NCI-H345 treated with DMSO at 0.1 percent for 48 hours (cell line): ENCODE measurements around the gene SFXN3.

Source experiments
- DNase-seq: peaks from one replicate; lab custom pipeline; 2025; ENCODE audit not compliant: unreplicated experiment; lab: John Stamatoyannopoulos, UW

SFXN3 gene

DNA sequence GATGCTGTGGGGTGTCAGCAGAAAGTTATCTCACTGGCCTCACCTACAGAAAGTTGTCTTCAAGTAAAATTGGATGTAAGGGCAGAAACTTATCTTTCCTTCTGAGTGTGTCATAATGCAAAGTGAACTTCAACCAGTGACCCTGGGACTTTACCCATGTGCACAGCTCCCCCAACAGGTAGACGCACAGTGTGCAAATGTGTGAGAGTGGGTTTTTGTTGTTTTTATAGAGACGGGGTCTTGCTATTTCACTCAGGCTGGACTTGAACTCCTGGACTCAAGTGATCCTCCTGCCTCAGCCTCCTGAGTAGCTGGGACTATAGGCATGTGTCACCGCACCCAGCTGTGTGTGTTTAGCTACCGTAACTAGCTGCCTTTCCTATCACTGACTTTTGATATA is 24.4 kb downstream of the SFXN3 start:
- no peak for DNase-seq

DNA sequence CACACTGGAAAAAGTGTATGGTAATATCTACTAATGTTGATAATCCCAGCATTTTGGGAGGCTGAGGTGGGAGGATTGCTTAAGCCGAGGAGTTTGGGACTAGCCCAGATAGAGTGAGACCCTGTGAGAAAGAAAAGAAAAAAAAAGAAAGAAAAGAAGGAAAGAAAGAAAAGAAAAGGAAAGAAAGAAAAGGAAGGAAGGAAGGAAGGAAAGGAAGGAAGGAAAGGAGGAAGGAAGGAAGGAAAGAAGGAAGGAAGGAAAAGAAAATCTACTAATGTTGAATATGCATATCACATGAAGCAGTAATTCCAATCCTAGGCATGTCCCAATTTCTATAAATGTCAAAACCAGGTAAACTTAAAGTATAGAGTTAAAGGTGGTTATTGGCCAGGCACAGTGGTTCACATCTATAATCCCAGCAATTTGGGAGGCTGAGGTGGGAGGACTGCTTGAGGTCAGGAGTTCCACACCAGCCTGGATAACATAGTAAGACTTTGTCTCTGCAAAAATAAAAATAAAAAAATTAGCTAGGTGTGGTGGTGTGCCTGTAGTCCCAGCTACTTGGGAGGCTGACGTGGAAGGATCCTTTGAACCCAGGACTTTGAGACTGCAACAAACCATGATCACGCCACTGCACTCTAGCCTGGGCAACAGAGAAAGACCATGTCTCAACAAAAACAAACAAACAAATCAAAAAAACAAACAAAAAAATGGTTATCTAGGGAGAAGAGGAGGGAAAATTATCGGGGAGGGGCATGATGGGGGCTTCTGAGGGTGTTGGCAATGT is 25.5 kb downstream of the SFXN3 start:
- DNase-seq, result no peak

DNA sequence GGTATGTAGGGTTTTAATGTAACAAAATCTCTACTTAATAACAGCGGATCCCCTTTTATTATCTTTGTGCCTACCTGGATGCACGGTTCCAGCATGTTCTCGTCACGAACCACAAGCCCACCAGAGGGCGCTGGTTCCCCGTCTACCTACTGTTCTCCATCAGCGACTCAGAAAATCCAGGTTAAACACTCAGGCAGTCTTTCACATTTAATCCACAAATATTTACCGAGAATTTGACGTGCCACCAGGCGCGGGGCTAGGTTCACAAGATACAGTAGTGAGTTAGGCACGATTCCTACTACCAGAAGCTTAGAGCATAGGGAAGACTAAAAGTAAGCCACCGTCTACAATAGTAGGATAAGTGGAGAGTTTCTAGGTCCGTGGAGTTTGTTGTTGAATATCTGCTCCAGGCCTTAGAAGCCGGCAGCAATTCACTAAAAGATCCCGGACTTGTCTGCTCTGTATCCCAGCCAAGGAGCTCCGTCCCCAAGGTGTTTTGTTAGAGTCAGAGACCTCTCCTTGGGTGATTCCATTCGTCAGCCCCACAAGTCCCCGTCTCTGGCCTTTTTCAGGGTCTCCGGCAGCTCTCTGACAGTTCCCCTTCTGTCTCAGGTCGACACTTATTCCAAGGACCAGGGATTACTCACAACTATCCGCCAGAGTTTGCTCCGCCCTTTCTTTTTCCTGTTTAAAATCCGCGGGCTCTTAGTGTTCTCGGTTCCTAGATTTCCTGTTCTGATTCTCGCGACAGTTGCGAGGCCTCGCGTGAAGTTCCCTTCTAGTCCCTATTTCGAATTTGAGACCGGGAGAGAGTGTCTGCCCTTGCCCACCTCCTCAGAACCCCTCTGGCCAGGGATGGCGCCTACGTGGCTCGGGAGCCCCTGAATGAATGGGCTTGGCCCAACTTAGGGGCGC is 29.3 kb downstream of the SFXN3 start:
- peak; percentile 73 for DNase-seq

DNA sequence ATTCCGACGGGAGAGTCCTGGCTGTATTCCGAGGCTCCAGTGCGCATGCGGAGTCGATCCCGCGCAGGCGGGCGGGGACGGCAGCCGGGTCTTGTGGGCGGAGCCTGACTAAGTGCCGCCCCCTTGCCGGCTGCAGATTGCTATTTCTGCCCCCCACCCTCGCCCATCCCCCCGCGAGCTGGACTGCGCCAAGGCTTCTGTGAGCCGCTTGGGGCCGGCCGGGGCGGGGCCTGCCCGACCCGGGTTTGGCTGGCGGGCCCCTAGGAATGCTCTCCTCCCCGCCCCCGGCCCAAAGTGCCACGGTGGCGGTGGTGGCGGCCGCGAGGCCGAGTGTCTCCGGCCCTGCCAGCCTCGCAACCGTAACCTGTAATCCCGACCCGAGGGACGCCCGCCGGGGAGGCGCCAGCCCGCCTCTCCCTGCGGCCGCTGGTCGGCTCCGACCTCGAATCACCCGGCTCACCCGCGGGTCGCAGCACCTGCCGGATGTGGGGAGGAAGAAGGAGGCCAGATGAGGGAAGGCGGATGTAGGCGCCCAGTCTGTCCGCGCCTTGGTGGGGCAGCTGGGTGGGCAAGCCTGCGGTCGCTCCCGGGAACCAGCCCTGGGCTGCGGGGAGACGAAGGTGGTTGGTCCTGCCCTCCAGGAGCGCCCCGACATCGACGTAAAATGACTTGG is 30.1 kb downstream of the SFXN3 start:
- peak; percentile 73 for DNase-seq

DNA sequence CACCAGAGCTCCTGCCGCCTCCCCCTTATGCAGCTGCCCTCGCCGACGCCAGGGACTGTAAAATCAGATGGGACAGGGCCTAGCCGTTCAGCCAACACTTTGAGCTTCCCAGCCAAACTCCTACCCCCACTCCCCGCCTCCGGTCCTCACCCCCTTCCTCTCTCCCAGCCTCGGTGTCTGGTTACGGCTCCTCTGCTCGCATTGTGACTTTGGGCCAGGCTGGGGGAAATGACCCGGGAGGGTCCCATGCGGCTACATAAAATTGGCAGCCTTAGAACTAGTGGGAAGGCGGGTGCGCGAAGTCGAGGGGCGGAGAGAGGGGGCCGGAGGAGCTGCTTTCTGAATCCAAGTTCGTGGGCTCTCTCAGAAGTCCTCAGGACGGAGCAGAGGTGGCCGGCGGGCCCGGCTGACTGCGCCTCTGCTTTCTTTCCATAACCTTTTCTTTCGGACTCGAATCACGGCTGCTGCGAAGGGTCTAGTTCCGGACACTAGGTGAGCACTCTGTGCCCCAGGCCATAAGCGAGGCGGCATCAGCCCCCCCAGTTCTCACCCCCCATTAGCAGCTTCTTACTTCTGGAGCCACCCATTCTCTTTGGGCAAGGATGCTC is 30.7 kb downstream of the SFXN3 start, which contains the start of gene KAZALD1:
Gene KAZALD1 (plus strand): TSS at position 366 of the 608 bp plus-strand sequence. CDS start 604 bp downstream, outside the sequence.
- DNase-seq, result no peak

DNA sequence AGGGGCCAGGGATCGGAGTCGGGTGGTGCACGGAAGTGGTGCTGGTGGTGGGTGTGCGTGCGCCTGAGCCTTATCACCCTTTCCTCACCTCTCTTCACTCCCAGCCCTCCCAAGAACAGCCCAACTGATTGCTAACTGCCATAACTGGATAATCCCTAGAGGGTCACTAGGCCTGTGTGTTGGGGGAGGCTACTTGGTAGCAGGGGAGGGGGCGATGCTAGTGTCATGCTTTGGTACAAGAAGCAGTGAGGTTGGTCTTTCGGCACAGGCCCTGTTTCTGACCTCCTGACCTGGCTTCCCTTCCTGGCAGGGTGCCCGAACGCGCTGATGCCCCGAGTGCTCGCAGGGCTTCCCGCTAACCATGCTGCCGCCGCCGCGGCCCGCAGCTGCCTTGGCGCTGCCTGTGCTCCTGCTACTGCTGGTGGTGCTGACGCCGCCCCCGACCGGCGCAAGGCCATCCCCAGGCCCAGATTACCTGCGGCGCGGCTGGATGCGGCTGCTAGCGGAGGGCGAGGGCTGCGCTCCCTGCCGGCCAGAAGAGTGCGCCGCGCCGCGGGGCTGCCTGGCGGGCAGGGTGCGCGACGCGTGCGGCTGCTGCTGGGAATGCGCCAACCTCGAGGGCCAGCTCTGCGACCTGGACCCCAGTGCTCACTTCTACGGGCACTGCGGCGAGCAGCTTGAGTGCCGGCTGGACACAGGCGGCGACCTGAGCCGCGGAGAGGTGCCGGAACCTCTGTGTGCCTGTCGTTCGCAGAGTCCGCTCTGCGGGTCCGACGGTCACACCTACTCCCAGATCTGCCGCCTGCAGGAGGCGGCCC is 31.4 kb downstream of the SFXN3 start:
- DNase-seq, result no peak

DNA sequence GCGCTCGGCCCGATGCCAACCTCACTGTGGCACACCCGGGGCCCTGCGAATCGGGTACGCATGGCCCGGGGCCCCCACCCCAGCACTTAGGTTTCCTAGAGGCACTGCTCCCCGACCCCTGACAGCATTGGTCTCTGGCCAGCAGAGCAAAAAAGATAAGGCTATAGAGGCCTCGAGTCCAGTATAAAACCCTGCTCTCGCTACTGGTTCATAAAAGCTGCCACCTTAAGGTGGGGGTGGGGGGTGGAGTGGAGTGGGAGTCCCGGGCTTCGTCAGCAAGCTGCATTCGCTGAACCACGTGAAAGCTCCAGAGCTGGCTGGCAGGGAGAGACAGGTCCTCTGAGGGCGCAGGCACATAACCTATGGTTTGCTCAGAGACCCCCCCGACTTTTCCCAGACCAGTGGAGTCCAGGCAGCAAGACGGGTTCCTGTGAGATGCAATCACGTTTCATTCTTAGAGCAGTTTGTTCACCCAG is 32.1 kb downstream of the SFXN3 start:
- DNase-seq, result no peak

DNA sequence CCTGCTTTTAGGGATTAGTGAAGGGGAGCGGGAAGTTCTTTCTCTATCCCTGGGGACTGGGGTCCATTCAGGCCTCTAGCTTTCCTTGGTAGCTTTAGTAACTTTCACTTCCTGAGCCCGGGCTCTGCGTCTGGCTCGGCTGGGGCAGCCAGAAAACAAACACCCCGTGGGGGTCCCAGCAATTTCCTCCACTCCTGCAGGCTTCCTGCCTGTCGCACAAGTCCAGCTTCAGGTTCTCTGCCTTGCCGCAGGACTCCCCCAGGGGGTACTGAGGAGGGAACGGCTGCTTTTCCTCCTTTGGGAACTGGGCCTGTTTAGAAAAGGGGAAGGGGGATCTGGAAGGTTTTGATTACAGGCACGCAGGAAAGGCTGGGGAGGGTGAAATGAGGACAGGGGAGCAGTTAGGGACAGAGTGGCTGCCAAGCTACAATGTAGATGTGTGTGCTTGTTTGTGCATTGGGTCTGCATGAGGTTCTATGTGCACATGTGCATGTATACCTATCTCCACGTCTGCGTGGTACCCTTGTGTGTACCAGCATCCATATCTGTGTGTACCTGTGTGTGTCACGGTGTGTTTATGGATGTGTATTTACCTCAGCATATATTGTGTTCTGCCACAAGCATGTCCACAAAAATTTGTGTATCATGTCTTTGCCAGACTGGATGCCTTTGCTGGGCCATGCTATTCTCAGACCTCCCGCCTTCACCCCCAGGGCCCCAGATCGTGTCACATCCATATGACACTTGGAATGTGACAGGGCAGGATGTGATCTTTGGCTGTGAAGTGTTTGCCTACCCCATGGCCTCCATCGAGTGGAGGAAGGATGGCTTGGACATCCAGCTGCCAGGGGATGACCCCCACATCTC is 32.7 kb downstream of the SFXN3 start:
- no peak for DNase-seq

DNA sequence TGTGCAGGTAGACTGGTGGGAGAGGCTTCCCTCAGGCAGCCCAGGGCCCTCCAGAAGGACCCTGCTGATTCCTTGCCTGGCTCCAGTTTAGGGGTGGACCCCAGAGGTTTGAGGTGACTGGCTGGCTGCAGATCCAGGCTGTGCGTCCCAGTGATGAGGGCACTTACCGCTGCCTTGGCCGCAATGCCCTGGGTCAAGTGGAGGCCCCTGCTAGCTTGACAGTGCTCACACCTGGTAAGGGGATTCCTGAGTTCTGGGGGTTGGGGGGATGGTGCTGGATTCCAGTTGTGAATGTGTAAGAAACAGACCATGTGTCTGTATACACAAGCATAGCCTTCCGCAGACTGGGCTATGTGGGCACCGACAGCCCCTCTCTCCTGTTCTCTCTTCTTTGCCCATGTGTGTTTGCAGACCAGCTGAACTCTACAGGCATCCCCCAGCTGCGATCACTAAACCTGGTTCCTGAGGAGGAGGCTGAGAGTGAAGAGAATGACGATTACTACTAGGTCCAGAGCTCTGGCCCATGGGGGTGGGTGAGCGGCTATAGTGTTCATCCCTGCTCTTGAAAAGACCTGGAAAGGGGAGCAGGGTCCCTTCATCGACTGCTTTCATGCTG is 33.5 kb downstream of the SFXN3 start:
- no peak for DNase-seq

DNA sequence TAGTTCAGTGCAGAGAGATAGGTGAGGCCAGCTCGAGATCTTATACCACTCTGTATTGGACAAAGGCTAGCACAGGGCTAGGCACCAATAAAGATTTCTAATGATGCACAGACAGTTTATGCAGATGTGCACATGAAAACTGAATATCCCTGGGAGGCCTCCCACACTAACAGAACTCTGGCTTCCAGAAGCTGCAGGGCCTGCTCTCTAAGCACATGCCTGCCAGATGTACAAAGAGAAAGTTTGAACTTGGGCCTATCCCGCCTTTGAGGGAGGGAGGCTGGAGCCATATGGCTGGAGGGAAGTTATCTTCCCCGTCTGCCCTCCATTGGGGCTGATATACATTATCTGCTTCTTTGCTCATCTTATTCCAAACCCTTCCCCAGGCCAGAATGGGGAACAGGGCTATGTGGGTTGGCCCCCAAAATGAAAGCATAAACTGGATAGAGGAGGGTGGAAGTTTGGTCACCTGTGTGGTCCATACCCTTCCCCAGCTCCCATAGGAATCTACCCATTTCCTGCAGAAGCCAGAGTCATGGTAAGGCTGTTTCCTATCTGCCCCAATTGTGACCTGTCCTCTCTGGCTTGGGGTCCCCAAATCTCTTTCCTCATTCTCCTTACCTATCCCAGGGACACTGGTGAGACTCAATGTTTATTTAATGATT is 34.6 kb downstream of the SFXN3 start:
- DNase-seq, result no peak

DNA sequence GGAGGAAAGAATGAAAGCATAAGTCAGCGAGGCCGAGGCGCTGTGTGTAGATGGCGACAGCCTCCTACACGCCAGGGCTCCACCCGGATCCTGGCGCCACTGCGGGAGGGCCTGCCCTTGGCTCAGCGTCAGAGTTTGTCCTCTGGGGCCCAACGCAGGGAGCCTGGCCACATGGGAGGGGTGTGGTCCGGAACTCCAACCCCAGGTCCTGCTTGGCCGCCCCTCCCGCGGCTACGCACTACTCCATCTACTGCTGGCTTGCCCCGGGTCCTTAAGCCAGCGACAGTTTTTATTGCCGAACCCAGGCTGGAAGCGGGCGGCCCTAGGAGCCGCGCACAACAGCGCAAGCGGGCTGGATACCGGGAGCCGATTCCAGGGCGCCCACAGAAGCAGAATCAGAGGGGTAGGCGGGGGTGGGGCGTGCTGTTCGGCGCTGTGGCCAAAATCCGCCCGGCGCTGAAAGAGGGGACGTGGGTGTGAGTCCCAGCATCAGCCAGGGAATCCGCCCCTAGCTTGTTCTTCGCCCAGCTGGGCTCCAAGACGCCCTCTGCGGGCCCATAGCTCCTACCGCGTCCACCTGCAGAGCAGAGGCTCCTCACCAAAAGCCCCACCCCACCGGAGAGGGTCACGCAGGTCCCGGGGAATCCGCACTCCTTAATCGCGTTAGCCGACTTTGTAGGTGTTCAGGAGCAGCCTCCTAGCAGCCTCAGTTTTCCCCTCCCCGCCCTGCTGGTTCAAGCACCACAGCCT is 35.3 kb downstream of the SFXN3 start:
- DNase-seq, result peak; percentile 6

DNA sequence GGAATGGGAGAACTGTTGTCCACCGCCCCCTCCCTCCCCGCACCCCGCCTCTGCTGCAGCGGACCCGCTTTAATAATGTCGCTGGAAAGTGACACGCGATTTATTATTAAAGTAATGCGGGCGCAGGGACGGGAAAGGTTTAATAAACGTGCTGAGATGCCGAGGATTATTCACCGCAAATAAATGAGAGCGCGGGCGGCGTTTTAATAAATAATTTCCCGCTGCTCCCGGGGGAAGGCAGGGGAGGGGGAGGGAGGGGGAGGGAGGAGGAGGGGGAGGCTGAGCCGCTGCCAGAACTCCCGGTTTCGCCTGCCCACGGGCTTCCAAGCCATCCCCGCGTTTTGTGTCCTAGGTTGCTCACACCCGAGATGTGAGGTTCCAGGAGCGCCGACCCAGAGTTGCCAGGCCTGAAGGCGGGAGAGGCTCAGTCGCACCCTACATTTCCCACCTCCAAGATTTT is 35.9 kb downstream of the SFXN3 start:
- DNase-seq, result no peak

DNA sequence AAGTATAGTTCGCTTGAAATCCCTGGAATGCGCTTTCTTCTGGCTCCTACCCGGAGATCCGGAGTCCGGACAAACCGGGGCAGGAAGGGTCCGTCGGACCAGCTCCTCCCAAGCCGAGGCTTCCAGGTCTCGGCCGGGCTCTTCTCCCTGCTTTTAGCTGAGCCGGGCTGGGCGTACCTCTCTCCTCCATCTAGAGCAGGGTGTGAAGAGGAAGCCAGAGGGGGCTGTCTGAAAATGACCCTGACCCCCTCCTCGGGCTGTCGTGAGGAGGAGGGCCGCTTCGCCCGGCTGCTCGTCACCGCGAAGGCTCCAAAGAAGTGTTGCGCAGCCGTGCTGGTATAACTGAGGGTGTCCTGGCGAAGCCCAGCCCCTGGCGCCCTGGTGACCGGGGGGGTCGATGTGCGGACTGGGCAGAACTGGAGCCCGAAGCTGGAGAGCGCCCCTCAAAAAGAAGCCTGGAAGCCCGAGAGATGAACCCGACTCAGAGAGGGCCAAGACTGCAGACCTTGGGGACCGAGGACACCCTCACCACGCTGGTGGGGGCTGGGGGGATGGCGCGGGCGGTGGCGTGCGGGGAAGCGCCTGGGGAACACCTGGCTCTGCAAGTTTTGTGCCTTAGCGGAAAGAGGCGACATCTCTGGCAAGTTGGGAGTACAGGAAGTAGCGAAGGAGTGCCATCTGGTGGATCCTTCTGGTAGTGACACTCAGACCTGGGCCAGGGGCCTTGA is 36.5 kb downstream of the SFXN3 start:
- DNase-seq, result peak; percentile 64

DNA sequence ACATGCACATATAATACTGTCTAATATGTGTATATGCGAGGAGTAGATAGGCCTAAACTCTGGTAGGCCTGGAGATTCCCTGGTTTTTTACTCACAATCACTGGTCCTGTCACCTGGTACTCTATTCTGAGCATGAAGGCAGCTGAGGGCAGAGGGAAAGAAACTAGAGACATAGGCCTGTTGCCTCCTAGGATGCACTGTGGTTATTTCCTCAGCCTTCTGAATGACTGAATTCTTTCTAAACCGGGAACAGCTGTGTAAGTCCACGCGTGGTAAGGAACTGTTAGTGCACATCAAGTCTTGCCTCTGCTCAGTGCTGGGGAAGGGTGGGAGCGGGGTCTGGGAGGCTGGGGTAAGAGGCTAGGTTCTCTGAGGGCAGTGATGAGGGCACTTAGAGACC is 38.4 kb downstream of the SFXN3 start:
- no peak for DNase-seq

DNA sequence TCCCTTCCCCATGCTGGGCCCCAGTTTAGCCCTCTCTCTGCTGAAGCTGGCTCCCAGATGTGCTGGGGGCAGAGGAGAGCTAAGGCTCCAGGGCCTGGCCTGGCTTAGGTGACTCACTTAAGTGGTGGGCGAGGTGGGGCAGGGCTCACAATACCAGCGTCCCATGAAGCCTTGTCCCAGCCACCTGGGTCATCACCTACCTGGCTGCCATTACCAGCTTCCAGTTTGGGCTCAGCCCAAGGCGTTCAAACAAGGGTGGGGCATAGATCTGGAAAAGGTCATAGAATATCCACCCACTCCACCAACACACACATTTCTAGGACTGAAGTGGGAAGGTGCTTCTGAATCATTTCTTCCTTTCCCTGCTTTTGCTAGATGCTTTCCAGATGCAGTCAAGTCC is 39.1 kb downstream of the SFXN3 start:
- no peak for DNase-seq

DNA sequence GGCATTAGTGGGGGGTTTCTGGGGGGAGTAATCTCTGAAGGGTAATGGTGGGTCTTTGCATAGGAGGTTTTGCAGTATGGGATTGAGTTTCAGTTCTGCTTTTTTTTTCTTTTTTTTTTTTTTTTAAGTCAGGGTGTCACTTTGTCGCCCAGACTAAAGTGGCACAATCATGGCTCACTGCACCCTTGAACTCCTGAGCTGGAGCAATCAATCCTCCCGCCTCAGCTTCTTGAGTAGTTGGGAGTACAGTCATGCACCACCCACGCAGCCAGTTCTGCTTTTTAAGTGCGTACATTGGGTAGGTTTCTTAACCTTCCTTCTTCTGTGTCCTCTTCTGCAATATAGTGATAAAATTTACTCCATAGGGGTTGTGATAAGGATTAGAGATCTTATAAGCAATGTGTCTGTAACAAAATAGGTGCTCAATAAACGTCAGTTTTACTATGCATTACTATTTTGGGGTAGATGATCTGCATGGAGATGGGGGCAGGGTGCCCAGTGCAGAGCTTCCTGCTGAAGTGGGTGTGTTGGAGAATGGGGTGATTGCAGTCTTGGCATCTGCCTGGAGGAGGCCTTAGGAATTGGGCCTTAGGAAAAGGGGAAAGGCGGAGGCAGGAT is 40.3 kb downstream of the SFXN3 start:
- no peak for DNase-seq
